ENCODE results near the gene ZFAND2B. TPM values are rescaled to one million over a fixed set of nuclear protein-coding genes. Genes with fewer than 3 reads are reported as not detected.

ZFAND2B gene
- polyA plus RNA-seq, 1 donor from 2014 or later: 73.6 TPM

DNA sequence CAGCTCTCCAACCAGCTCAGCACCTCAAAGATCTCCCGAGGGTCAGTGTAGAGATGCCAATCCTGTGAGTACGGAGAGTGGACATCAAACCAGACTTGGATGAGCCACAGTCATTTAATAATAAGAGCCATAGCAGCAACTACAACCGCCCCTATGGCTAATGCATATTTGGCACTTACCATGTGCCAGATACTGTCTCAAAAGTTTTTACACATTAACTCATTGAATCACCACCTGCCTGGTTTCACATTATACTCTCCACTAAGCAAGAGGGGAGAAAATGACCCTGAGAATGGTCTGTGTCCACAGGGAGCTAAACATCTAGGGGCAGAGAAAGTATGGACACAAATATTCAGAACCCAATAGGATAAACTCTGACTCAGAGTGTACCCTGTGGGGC is 32.4 kb upstream of the ZFAND2B start:
- TF ChIP-seq, protein P1, sequence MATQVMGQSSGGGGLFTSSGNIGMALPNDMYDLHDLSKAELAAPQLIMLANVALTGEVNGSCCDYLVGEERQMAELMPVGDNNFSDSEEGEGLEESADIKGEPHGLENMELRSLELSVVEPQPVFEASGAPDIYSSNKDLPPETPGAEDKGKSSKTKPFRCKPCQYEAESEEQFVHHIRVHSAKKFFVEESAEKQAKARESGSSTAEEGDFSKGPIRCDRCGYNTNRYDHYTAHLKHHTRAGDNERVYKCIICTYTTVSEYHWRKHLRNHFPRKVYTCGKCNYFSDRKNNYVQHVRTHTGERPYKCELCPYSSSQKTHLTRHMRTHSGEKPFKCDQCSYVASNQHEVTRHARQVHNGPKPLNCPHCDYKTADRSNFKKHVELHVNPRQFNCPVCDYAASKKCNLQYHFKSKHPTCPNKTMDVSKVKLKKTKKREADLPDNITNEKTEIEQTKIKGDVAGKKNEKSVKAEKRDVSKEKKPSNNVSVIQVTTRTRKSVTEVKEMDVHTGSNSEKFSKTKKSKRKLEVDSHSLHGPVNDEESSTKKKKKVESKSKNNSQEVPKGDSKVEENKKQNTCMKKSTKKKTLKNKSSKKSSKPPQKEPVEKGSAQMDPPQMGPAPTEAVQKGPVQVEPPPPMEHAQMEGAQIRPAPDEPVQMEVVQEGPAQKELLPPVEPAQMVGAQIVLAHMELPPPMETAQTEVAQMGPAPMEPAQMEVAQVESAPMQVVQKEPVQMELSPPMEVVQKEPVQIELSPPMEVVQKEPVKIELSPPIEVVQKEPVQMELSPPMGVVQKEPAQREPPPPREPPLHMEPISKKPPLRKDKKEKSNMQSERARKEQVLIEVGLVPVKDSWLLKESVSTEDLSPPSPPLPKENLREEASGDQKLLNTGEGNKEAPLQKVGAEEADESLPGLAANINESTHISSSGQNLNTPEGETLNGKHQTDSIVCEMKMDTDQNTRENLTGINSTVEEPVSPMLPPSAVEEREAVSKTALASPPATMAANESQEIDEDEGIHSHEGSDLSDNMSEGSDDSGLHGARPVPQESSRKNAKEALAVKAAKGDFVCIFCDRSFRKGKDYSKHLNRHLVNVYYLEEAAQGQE (IDR thresholded peaks at IDR 0.05; ENCODE audit: borderline replicate concordance): no peak
- TF ChIP-seq POLR2AphosphoS5 (IDR thresholded peaks at IDR 0.05) (no peak), MXI1 (conservative IDR thresholded peaks at IDR 0.05; ENCODE audit: poor library complexity, severe bottlenecking) (no peak), RAD21 (conservative IDR thresholded peaks at IDR 0.05) (no peak), EZH2 (IDR thresholded peaks at IDR 0.05; ENCODE audit: borderline replicate concordance, insufficient read depth, low read length, poor library complexity, severe bottlenecking) (no peak), SMC3 (conservative IDR thresholded peaks at IDR 0.05; ENCODE audit: poor library complexity) (no peak), EP300 (conservative IDR thresholded peaks at IDR 0.05; ENCODE audit: poor library complexity, severe bottlenecking) (no peak), TAF1 (IDR thresholded peaks at IDR 0.05; ENCODE audit: low read depth) (no peak)
- TF ChIP-seq, protein P2, sequence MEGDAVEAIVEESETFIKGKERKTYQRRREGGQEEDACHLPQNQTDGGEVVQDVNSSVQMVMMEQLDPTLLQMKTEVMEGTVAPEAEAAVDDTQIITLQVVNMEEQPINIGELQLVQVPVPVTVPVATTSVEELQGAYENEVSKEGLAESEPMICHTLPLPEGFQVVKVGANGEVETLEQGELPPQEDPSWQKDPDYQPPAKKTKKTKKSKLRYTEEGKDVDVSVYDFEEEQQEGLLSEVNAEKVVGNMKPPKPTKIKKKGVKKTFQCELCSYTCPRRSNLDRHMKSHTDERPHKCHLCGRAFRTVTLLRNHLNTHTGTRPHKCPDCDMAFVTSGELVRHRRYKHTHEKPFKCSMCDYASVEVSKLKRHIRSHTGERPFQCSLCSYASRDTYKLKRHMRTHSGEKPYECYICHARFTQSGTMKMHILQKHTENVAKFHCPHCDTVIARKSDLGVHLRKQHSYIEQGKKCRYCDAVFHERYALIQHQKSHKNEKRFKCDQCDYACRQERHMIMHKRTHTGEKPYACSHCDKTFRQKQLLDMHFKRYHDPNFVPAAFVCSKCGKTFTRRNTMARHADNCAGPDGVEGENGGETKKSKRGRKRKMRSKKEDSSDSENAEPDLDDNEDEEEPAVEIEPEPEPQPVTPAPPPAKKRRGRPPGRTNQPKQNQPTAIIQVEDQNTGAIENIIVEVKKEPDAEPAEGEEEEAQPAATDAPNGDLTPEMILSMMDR (IDR thresholded peaks at IDR 0.05; ENCODE audit: poor library complexity, severe bottlenecking): no peak

DNA sequence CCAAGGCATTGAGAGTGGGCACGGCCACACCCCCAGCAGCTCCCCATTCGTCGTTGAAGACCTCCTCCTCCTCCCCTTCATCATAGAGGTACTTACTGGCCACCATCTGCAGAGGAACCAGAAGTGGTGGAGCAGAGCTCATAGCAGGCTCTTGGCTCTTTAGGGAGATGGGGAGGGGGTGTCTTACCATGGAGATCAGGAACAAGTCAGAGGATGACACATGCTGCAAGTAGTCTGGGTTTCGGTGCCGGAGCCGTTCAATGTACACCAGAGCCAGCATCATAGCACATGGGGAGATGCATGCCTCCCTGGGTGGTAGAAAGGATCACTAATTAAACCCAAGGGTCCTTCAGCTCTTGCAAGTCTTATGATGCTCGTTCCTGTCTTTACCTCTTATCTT is 31.8 kb upstream of the ZFAND2B start:
- H4K20me1 ChIP-seq (ENCODE audit: insufficient read depth): no peaks in the 10 kb centered on the region
- H3K4me2 ChIP-seq (ENCODE audit: low read length): no peak overlapping the region
- no peaks in the 10 kb centered on the region for H3K9me2 ChIP-seq (ENCODE audit: insufficient read depth, low read length)
- H3K27ac ChIP-seq (ENCODE audit: low read length): no peak overlapping the region
- H3K27me3 ChIP-seq (ENCODE audit: insufficient read depth, low read depth, low read length): no peaks in the 10 kb centered on the region
- peaks cover 3% of the 10 kb centered on the region for H3F3A ChIP-seq (ENCODE audit: insufficient read depth, low read length, poor library complexity, severe bottlenecking)
- no peak overlapping the region for H3K4me3 ChIP-seq (ENCODE audit: low read length)
- no peak overlapping the region for H2AFZ ChIP-seq (ENCODE audit: low read depth, low read length)
- no peaks in the 10 kb centered on the region for H3K36me3 ChIP-seq (ENCODE audit: insufficient read depth, low read length)
- H3K9ac ChIP-seq (ENCODE audit: low read length): no peak overlapping the region
- TF ChIP-seq, protein P2 (IDR thresholded peaks at IDR 0.05; ENCODE audit: poor library complexity, severe bottlenecking): no peak
- TF ChIP-seq SMC3 (conservative IDR thresholded peaks at IDR 0.05; ENCODE audit: poor library complexity): no peak
- no peak for TF ChIP-seq TAF1 (IDR thresholded peaks at IDR 0.05; ENCODE audit: low read depth)
- no peak for TF ChIP-seq MXI1 (conservative IDR thresholded peaks at IDR 0.05; ENCODE audit: poor library complexity, severe bottlenecking)
- TF ChIP-seq EP300 (conservative IDR thresholded peaks at IDR 0.05; ENCODE audit: poor library complexity, severe bottlenecking): no peak
- TF ChIP-seq, protein P1 (IDR thresholded peaks at IDR 0.05; ENCODE audit: borderline replicate concordance): no peak
- TF ChIP-seq POLR2AphosphoS5 (IDR thresholded peaks at IDR 0.05): no peak
- no peak for TF ChIP-seq RAD21 (conservative IDR thresholded peaks at IDR 0.05)
- no peak for TF ChIP-seq EZH2 (IDR thresholded peaks at IDR 0.05; ENCODE audit: borderline replicate concordance, insufficient read depth, low read length, poor library complexity, severe bottlenecking)
- H3K9me3 ChIP-seq (ENCODE audit: low read length): no peaks in the 10 kb centered on the region
- peaks cover 15% of the 10 kb centered on the region for H3K79me2 ChIP-seq (replicated peaks; ENCODE audit: insufficient read depth, low read length)

More for the DNA sequence above, 32.4 kb upstream of the ZFAND2B start:
- peaks cover 9% of the 10 kb centered on the region for H3K79me2 ChIP-seq (replicated peaks; ENCODE audit: insufficient read depth, low read length)
- no peak overlapping the region for H3K9ac ChIP-seq (ENCODE audit: low read length)
- no peak overlapping the region for H3K4me2 ChIP-seq (ENCODE audit: low read length)
- H3K27ac ChIP-seq (ENCODE audit: low read length): no peak overlapping the region
- no peaks in the 10 kb centered on the region for H3K9me3 ChIP-seq (ENCODE audit: low read length)
- no peaks in the 10 kb centered on the region for H3K36me3 ChIP-seq (ENCODE audit: insufficient read depth, low read length)
- no peaks in the 10 kb centered on the region for H3K9me2 ChIP-seq (ENCODE audit: insufficient read depth, low read length)
- no peaks in the 10 kb centered on the region for H3K27me3 ChIP-seq (ENCODE audit: insufficient read depth, low read depth, low read length)
- peaks cover 3% of the 10 kb centered on the region for H3F3A ChIP-seq (ENCODE audit: insufficient read depth, low read length, poor library complexity, severe bottlenecking)
- H4K20me1 ChIP-seq (ENCODE audit: insufficient read depth): no peaks in the 10 kb centered on the region
- H2AFZ ChIP-seq (ENCODE audit: low read depth, low read length): no peak overlapping the region
- H3K4me3 ChIP-seq (ENCODE audit: low read length): no peak overlapping the region
